Esophagus squamous epithelium (tissue), 5 donors: Measurements from ENCODE around the gene ARRDC3. TPM values are rescaled to one million over a fixed set of nuclear protein-coding genes. Genes with fewer than 3 reads are reported as not detected.
A peak's percentile ranks its signal among the peaks of the same experiment; 100 is the strongest.

Experiments
- DNase-seq: peaks from one replicate; lab custom pipeline; 2025; lab: John Stamatoyannopoulos, UW
- H3K27ac ChIP-seq, 4 donors: fragments of 200-600 bp; sonication (generic); one replicate each; pipeline ENCODE4 v1.5.1; 2016 to 2019; ENCODE audit warnings: mild to moderate bottlenecking in 1 of 4
- H3K27me3 ChIP-seq, 4 donors: fragments of 200-600 bp; sonication (generic); 1 replicate in 3 of 4; 2 replicates in 1 of 4; pipeline versions ENCODE4 v1.5.1 to v1.6.0; 2017 to 2021; ENCODE audit warnings: antibody characterized with exemption in 1 of 4
- H3K36me3 ChIP-seq, 3 donors: fragments of 200-600 bp; sonication (generic); one replicate each; pipeline ENCODE4 v1.5.1; 2016 to 2019
- H3K4me1 ChIP-seq, 3 donors: fragments of 200-600 bp; sonication (generic); one replicate each; pipeline ENCODE4 v1.5.1; 2017 to 2019
- H3K4me3 ChIP-seq, 4 donors: fragments of 200-600 bp; sonication (generic); 1 replicate in 3 of 4; 2 replicates in 1 of 4; pipeline ENCODE4 v1.5.1; 2016 to 2019; ENCODE audit warnings: mild to moderate bottlenecking in 2 of 4, moderate library complexity in 1 of 4
- H3K9me3 ChIP-seq, 3 donors: fragments of 200-600 bp; sonication (generic); one replicate each; pipeline ENCODE4 v1.5.1; 2016 to 2019
- POLR2A ChIP-seq, 4 donors: fragments of 450-650 bp; IDR thresholded peaks; one replicate each; pipeline ENCODE4 v1.6.1; 2017; ENCODE audit warnings: antibody characterized with exemption in 4 of 4, mild to moderate bottlenecking in 4 of 4, moderate library complexity in 3 of 4
- WGBS, 2 donors: methylation state at CpG; one replicate each; pipeline ENCODE4 v1.1.5; 2018; 5-methylcytosine and 5-hydroxymethylcytosine counted together
- intact Hi-C: fragments of 100-400 bp; cut with DNase I; formaldehyde crosslinking; loops from one replicate; pipeline ENCODE4 v1.15.0; 2022
- total RNA-seq, 4 donors: library from RNA; depleted of rRNA; stranded (reverse); fragments of >200 nt; gene quantifications; one replicate each; pipeline ENCODE4 v1.1.0, GENCODE V29; 2016
- TF ChIP-seq, protein P1 (sequence below), 6 experiments: fragments of 450-650 bp in 4 of 6; fragments of 200-600 bp in 2 of 6; sonication (generic) in 2 of 6; IDR thresholded peaks; one replicate each; pipeline ENCODE4 v1.5.1; 2016 to 2019; ENCODE audit warnings: antibody characterized with exemption in 6 of 6, mild to moderate bottlenecking in 4 of 6, moderate library complexity in 4 of 6
- donor health status: DM: yes; HTN: yes; CAD: no.

Gene ARRDC3, protein sequence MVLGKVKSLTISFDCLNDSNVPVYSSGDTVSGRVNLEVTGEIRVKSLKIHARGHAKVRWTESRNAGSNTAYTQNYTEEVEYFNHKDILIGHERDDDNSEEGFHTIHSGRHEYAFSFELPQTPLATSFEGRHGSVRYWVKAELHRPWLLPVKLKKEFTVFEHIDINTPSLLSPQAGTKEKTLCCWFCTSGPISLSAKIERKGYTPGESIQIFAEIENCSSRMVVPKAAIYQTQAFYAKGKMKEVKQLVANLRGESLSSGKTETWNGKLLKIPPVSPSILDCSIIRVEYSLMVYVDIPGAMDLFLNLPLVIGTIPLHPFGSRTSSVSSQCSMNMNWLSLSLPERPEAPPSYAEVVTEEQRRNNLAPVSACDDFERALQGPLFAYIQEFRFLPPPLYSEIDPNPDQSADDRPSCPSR
- total RNA-seq: 10 to 100 TPM; 35.4 to 64.8 (median 54.7) TPM

- Histone ChIP-seq H3K27ac (peak within 1 kb of the TSS; percentile 96 to 100 (median 98)), H3K27me3 (no peaks in the 10 kb centered on the region), H3K4me1 (peaks cover 12 to 27% (median 14%) of the 10 kb centered on the region in 3 donors), H3K4me3 (peak within 1 kb of the TSS; percentile 63 to 91 (median 78)), H3K36me3 (peaks cover 0 to 1% (median 0%) of the 10 kb centered on the region in 3 donors), H3K9me3 (no peaks in the 10 kb centered on the region)
- intact Hi-C loops: loop anchor here (10.0 kb wide), 1 partner anchor 448 kb away; no protein-coding TSS in a partner anchor
- 0% methylated on average over 21 to 37 of the region's 49 CpGs for WGBS, 2 donors
- peak in 3 of 4 donors; percentile 97 to 99 (median 98) for TF ChIP-seq POLR2A (IDR thresholded peaks at IDR 0.05)
- TF ChIP-seq, protein P1, sequence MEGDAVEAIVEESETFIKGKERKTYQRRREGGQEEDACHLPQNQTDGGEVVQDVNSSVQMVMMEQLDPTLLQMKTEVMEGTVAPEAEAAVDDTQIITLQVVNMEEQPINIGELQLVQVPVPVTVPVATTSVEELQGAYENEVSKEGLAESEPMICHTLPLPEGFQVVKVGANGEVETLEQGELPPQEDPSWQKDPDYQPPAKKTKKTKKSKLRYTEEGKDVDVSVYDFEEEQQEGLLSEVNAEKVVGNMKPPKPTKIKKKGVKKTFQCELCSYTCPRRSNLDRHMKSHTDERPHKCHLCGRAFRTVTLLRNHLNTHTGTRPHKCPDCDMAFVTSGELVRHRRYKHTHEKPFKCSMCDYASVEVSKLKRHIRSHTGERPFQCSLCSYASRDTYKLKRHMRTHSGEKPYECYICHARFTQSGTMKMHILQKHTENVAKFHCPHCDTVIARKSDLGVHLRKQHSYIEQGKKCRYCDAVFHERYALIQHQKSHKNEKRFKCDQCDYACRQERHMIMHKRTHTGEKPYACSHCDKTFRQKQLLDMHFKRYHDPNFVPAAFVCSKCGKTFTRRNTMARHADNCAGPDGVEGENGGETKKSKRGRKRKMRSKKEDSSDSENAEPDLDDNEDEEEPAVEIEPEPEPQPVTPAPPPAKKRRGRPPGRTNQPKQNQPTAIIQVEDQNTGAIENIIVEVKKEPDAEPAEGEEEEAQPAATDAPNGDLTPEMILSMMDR (IDR thresholded peaks at IDR 0.05): peak in 2 of 6 experiments; percentile 5 to 15
- DNase-seq: peak; percentile 83
These were observed at the start of gene ARRDC3 for GRCh38 chr5:91383027-91383955. TSS of gene ARRDC3 (minus strand) at chr5:91383317. CDS start at chr5:91383092, 225 bp downstream.

DNA sequence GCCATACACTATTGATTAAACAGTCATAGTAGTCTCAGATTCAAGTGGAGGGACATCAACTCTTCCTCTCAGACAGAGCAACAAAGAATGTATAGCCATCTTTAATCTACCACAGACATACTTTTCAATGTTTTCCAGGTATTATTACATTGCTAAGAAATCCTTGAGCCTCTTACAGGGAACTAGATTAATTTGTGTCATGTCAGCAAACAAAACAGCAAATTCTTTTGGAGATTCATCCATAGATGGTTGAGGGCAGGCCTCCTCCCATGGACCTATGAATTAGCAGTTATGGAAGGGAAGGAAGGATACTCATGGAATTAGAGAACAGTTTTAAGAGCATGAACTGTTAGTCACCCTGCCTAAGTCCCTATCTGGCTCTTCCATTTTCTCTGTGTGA is 47.8 kb upstream of the ARRDC3 start:
- intact Hi-C loops: no loop called here
- no peaks in the 10 kb centered on the region for H3K36me3 ChIP-seq
- H3K27me3 ChIP-seq: no peaks in the 10 kb centered on the region
- H3K4me1 ChIP-seq: no peaks in the 10 kb centered on the region
- H3K27ac ChIP-seq: no peak overlapping the region
- TF ChIP-seq POLR2A (IDR thresholded peaks at IDR 0.05): no peak
- TF ChIP-seq, protein P1 (IDR thresholded peaks at IDR 0.05): no peak
- no peak for DNase-seq
- H3K4me3 ChIP-seq: no peak overlapping the region
- H3K9me3 ChIP-seq: no peaks in the 10 kb centered on the region

GRCh38 chr5:91424638-91425436 is 41.7 kb upstream of the ARRDC3 start:
- no peak for TF ChIP-seq POLR2A (IDR thresholded peaks at IDR 0.05)
- TF ChIP-seq, protein P1 (IDR thresholded peaks at IDR 0.05): no peak
- no peaks in the 10 kb centered on the region for H3K9me3 ChIP-seq
- WGBS, 2 donors: 80 to 92% methylated on average over 2 of the region's 2 CpGs
- H3K4me1 ChIP-seq: peaks cover 0 to 5% (median 0%) of the 10 kb centered on the region in 3 donors
- no peaks in the 10 kb centered on the region for H3K36me3 ChIP-seq
- H3K4me3 ChIP-seq: no peak overlapping the region
- no peak for DNase-seq
- H3K27me3 ChIP-seq: no peaks in the 10 kb centered on the region
- intact Hi-C loops: loop anchor here (5.0 kb wide), 1 partner anchor 623 kb away; no protein-coding TSS in a partner anchor
- H3K27ac ChIP-seq: no peak overlapping the region

GRCh38 chr5:91423871-91424270 is 40.8 kb upstream of the ARRDC3 start:
- intact Hi-C loops: loop anchor here (5.0 kb wide), 1 partner anchor 622 kb away; no protein-coding TSS in a partner anchor
- WGBS, 2 donors: 79 to 81% methylated on average over 2 of the region's 2 CpGs

More at GRCh38 chr5:91423871-91424270, 40.8 kb upstream of the ARRDC3 start:
- H3K4me3 ChIP-seq: no peak overlapping the region
- TF ChIP-seq, protein P1 (IDR thresholded peaks at IDR 0.05): no peak
- no peak for TF ChIP-seq POLR2A (IDR thresholded peaks at IDR 0.05)
- DNase-seq: no peak
- no peaks in the 10 kb centered on the region for H3K9me3 ChIP-seq
- H3K27ac ChIP-seq: no peak overlapping the region
- no peaks in the 10 kb centered on the region for H3K27me3 ChIP-seq
- peaks cover 0 to 5% (median 0%) of the 10 kb centered on the region in 3 donors for H3K4me1 ChIP-seq
- H3K36me3 ChIP-seq: no peaks in the 10 kb centered on the region
